Stimulated activated CD4-positive, alpha-beta T cell treated with anti-CD3 and anti-CD28 coated beads, TNF-alpha, amount 100 ng/mL, for 4 hours (primary cell): ENCODE results near the gene PTPN6.
"Not testable (repeated sequence)": the region's sequence is repeated elsewhere in the genome, so short reads cannot be mapped to it uniquely, and the experiment has no call there.

Source experiments
- DNase-seq, 3 experiments: peaks; one replicate each; pipeline ENCODE4 v3.0.0-alpha.2; 2020; ENCODE audit warnings: low read depth in 3 of 3

PTPN6 gene

DNA sequence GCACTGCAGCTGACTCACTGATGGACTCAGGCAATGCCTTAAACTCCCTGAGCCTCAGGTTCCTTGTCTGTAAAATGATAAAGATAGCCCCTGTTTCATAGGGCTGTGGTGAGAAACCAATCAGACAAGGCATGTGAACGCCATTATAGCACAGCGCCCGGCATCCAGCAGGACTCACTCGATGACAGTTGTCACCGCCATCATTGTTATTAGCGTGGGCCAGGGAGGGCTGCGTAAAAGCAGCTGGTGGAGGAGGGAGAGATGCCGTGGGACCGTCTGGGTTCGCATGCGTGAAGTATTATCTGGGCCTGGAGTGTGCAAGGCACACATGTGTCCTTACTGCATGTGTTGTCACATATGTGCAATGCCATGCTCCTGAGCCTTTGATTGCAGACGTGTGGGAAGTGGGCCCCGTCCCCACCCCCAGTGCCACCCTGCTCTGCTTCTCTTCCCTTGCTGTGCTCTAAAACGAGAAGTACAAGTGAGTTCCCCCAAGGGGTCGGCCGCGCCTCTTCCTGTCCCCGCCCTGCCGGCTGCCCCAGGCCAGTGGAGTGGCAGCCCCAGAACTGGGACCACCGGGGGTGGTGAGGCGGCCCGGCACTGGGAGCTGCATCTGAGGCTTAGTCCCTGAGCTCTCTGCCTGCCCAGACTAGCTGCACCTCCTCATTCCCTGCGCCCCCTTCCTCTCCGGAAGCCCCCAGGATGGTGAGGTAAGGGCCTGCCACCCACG lies at the start of gene PTPN6:
Gene PTPN6 (plus strand): TSS at position 546 of the 730 bp plus-strand sequence. CDS start 157 bp downstream, at position 703.
- peak in 1 of 3 experiments; percentile 64 for DNase-seq

GRCh38 chr12:6902448-6902847 lies 48.7 kb upstream of the PTPN6 start:
- DNase-seq = no peak

DNA sequence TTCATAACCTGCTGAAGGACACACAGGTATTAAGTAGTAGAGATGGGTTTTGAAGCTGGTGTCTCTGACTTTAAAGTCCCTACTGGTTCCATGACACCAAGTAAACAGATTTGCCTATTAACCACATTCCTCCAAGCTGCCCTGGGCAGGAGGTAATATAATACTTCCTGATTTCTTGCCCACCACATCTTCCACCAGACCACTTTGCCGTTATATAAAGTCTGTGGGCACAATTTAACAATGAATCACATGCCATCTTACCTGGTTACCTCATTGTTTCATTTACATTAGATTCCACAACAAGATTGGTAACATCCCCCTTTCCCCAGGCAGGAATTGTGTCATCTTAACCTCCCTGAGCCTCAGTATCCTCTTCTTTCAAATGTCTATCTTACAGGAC lies 47.4 kb upstream of the PTPN6 start:
- DNase-seq = no peak

DNA sequence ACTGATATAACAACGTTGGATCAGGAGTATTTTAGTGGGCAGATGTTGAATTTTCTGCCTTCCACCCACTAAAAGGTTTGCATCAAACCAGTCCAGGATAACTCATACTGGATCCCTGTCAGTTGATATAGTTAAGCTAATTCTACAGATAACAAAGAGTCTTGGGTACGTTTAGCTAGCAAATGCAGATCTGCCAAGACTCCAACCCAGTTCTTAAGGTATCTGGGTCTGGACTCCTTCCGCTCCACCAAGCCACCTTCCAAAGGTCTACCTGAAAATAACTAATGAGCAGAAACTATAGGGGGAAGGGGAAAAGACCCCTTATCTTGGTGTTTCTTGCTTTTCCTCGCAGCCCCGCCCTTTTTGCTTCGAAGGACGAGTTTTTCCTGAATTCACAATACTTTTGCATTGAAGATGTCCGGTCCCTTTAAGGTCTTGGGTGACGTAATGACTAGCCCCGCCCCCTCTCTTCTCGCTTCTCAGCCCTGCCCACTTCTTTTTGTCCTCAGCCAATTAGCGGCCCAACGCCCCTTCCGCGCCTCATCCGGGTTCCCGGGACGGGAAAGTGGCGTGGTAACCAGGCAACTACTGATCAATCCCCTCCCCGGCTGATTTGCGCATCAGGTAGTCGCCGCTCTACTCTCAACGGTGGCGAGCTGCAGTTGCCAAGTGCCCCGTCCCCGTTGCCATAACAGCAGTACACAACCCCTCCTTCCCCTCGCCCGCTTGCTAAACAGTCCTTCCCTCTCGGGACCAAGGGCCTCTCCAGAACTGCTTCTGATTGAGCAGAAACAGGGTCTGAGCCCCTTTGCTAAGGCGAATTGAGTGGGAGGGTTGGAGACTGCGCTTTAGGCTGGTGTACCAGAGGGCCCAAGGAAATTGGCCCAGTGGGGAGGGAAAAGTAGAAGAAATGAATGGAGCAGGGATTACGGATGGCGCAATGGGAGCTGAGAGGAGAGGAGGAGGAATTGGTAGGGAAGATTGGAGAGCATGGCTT lies 46.6 kb upstream of the PTPN6 start, which contains the start of gene LRRC23:
Gene LRRC23 (plus strand): TSS at position 543 of the 997 bp plus-strand sequence. CDS start 812 bp downstream, outside the sequence.
- DNase-seq = peak; percentile 92 to 93 (median 93)

DNA sequence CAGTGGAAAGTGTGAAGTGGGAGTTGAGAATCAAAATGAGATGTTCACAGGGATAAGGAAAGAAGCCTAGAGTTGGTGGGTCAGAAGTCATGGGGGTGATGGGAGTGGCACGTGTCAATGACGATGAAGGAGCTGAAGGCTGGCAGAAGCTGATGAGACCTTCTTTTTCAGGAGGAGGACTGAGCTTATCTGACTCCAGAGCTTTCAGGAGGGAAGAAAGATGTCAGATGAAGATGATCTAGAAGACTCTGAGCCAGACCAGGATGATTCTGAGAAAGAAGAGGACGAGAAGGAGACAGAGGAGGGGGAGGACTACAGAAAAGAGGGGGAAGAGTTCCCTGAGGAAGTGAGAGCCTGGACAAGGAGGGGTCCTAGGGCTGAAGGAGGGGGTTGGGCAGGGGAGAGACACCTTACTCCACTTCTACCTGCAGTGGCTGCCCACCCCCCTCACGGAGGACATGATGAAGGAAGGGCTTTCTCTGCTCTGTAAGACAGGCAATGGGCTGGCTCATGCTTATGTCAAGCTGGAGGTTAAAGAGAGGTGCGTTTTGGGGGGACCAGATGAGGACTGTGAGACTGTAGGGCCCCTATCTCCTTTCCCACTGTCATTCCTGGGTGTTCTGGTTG lies 45.6 kb upstream of the PTPN6 start:
- no peak for DNase-seq

- not testable (repeated sequence) for DNase-seq
Measured at GRCh38 chr12:6908141-6908540, 43.0 kb upstream of the PTPN6 start.

DNA sequence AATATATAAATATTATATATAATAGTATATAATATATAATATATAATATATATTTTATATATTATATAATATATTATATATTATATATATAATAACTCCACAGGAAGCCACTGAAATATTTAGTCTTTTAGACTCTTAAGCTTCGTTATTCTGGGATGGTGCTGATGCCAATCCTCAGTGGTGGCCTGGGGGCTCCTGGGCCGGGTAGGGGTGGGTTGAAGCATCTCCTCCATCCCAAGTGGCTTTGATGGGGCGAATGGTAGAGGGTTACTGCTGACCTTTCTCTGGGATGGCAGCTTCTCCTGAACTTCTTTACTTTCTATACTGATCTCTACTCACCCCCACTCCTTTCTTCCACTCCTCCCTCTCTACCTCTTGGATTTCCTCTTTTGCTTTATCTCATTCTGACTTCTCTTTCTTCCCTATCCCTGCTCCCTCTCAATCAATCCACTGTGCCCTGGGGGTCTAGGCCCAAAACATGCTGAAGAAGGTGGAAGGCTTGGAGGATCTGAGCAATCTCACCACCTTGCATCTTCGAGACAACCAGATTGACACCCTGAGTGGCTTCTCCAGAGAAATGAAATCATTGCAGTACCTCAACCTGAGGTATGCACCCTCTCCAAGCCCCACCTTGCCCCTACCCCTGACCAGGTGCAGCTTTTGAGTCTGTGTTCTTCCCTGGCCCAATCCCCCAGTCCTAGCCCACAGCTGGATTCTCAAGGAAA lies 41.6 kb upstream of the PTPN6 start:
- no peak for DNase-seq

- DNase-seq = no peak
Measured at GRCh38 chr12:6912164-6912935, 38.8 kb upstream of the PTPN6 start.

- DNase-seq = peak; percentile 70 to 83 (median 80)
Measured at GRCh38 chr12:6914246-6914946, 36.8 kb upstream of the PTPN6 start, which contains the start of gene ENO2. TSS of gene ENO2 (plus strand) at chr12:6914580. CDS start at chr12:6915833, 1,253 bp downstream.

DNA sequence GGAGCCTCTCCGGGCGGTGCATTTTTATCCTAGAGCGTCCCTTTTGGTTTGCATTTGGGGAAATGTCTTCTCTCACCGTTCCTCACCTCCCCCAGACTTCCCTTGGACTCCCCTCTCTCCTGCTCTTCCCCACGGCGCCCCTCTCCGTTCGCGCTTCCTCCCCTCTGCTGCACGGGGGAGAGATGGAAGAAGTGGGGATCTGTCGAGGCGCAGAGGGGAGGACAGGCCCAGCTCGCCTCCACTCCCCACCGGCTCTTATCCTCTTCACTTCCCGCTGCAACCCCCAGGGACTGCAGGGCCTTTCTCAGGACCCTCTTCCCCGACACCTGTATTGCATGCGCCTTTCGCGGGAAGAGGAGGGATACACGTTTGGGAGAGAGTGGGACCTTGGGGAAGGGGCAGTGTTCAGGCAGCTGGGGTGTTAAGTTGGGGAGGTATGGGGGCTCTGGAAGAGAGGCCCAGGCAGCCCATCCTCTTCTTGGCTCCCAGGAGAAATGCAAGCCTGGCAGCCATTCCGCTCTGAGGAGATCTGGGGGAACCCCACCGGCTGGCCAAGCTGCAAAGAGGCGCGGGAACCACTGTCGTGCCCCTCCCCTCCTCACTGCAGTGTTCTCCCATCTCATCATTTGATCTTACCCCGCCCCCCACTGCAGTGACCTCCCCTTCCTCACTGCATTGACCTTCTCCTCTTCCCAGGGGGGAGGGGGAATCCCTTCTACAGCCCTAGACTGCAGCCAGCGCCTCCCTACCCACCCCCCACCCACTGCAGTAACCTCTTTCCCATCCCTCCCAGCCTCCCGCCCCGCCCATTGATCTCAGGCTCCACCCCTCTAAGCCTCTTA lies 36.0 kb upstream of the PTPN6 start:
- DNase-seq = no peak

- DNase-seq = no peak
Measured at GRCh38 chr12:6915789-6916285, 35.3 kb upstream of the PTPN6 start.

DNA sequence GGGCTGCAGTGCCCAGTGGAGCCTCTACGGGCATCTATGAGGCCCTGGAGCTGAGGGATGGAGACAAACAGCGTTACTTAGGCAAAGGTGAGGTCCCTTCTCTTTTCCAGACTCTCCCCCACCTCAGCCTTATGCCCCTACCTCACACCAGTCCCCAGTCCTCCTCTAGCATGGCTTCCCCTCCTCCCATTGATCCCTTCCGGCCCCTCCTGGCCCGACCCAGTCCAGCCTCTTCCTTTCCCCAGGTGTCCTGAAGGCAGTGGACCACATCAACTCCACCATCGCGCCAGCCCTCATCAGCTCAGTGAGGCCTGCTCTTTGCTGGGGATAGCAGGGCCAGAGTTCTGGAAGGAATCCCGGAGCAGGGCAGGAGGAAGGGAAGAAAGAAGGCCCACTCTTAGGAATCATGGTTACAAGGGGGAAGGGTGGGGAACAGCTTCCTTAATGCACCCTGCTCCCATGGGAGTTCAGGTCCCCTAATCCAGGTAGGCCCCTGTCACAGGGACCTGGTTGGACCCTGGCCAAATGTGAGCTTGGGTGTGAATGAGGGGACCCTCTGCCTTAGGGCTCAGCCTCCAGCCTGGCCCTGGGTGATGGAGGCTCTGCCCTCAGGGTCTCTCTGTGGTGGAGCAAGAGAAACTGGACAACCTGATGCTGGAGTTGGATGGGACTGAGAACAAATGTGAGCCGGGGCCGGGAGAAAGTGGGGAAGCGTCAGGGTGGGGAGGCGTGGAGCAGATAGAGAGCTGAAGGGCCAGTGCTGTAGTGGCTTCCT lies 34.5 kb upstream of the PTPN6 start:
- no peak for DNase-seq

DNA sequence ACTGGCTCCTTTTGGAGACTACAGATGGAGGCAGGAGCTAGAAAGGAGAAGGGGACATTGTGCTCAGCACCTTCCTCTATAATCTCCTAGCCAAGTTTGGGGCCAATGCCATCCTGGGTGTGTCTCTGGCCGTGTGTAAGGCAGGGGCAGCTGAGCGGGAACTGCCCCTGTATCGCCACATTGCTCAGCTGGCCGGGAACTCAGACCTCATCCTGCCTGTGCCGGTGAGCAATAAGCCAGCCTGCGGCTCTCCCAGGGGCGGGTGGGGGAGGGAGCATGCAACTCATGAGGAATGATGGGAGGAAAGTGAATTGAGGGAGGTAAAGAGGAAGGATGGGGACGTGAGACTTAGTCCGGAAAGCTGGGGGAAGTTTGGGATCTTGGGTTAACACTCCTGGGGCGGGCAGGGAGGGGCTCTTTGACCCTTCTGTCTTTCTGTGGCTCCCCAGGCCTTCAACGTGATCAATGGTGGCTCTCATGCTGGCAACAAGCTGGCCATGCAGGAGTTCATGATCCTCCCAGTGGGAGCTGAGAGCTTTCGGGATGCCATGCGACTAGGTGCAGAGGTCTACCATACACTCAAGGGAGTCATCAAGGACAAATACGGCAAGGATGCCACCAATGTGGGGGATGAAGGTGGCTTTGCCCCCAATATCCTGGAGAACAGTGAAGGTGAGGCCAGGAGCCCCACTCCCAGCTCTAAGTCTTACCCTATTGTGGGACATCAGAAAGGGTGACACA lies 33.5 kb upstream of the PTPN6 start:
- DNase-seq = no peak

- no peak for DNase-seq
Measured at GRCh38 chr12:6919588-6919987, 31.6 kb upstream of the PTPN6 start.

GRCh38 chr12:6921539-6921938 lies 29.6 kb upstream of the PTPN6 start:
- no peak for DNase-seq

GRCh38 chr12:6921996-6922946 lies 28.9 kb upstream of the PTPN6 start:
- DNase-seq = no peak
